Neural cell (in vitro differentiated cells): ENCODE measurements around the gene ASPDH. TPM values are rescaled to one million over a fixed set of nuclear protein-coding genes. Genes with fewer than 3 reads are reported as not detected.

Source experiments
- H2AFZ ChIP-seq: fragments of 200-600, 300-800 bp; sonication (generic), shearing (Covaris generic); 2 replicates; pipeline ENCODE4 v1.6.0; 2014; ENCODE audit warnings: low read depth, mild to moderate bottlenecking, antibody characterized with exemption, low read length, moderate library complexity
- H3F3A ChIP-seq: fragments of 200-600 bp; shearing (Covaris generic); 2 replicates; pipeline ENCODE4 v1.6.1; 2016; ENCODE audit warnings: mild to moderate bottlenecking, moderate library complexity, mixed read lengths, antibody characterized with exemption, low read length; ENCODE audit not compliant: insufficient read depth, poor library complexity, severe bottlenecking
- H3K27ac ChIP-seq: fragments of 200-600, 300-800 bp; sonication (generic), shearing (Covaris generic); 2 replicates; pipeline ENCODE4 v1.5.1; 2014; ENCODE audit warnings: mild to moderate bottlenecking, low read length, moderate library complexity
- H3K27me3 ChIP-seq: fragments of 300-800, 200-600 bp; sonication (generic), shearing (Covaris generic); 2 replicates; pipeline ENCODE4 v1.6.0; 2014; ENCODE audit warnings: mild to moderate bottlenecking, low read depth, low read length, moderate library complexity; ENCODE audit not compliant: insufficient read depth
- H3K36me3 ChIP-seq: fragments of 300-800, 200-600 bp; sonication (generic), shearing (Covaris generic); 2 replicates; pipeline ENCODE4 v1.5.1; 2014; ENCODE audit warnings: mild to moderate bottlenecking, antibody characterized with exemption, low read length, moderate library complexity; ENCODE audit not compliant: insufficient read depth
- H3K4me2 ChIP-seq: fragments of 300-800, 200-600 bp; sonication (generic), shearing (Covaris generic); 2 replicates; pipeline ENCODE4 v1.6.0; 2014; ENCODE audit warnings: mild to moderate bottlenecking, low read length
- H3K4me3 ChIP-seq: fragments of 300-800, 200-600 bp; sonication (generic), shearing (Covaris generic); 2 replicates; pipeline ENCODE4 v1.5.1; 2014; ENCODE audit warnings: mild to moderate bottlenecking, low read length, moderate library complexity
- H3K79me2 ChIP-seq: fragments of 200-600 bp; shearing (Covaris generic); replicated peaks from 2 replicates; pipeline ENCODE4 v1.6.0; 2014; ENCODE audit warnings: mild to moderate bottlenecking, low read length, moderate library complexity; ENCODE audit not compliant: insufficient read depth
- H3K9ac ChIP-seq: fragments of 300-800, 200-600 bp; sonication (generic), shearing (Covaris generic); 2 replicates; pipeline ENCODE4 v1.6.1; 2016; ENCODE audit warnings: mild to moderate bottlenecking, low read length, mixed read lengths
- H3K9me2 ChIP-seq: fragments of 200-600 bp; shearing (Covaris generic); 2 replicates; pipeline ENCODE4 v1.6.1; 2016; ENCODE audit warnings: mild to moderate bottlenecking, low read length, mixed read lengths; ENCODE audit not compliant: insufficient read depth
- H3K9me3 ChIP-seq: fragments of 200-600, 300-800 bp; sonication (generic), shearing (Covaris generic); 2 replicates; pipeline ENCODE4 v1.6.1; 2016; ENCODE audit warnings: mild to moderate bottlenecking, mixed run types, low read length, moderate library complexity, mixed read lengths
- H4K20me1 ChIP-seq: fragments of 200-600 bp; shearing (Covaris generic); 2 replicates; pipeline ENCODE4 v1.6.1; 2016; ENCODE audit warnings: mild to moderate bottlenecking, mixed run types; ENCODE audit not compliant: insufficient read depth
- EP300 ChIP-seq: fragments of 450-650 bp; conservative IDR thresholded peaks from 2 replicates; pipeline ENCODE4 v1.6.1; 2014; ENCODE audit warnings: antibody characterized with exemption, mild to moderate bottlenecking, moderate library complexity; ENCODE audit not compliant: poor library complexity, severe bottlenecking
- EZH2 ChIP-seq: fragments of 200-600, 300-800 bp; shearing (Covaris generic), sonication (generic); IDR thresholded peaks from 2 replicates; pipeline ENCODE4 v1.6.1; 2014; ENCODE audit warnings: antibody characterized with exemption, low read length, borderline replicate concordance, mild to moderate bottlenecking; ENCODE audit not compliant: insufficient read depth, poor library complexity, severe bottlenecking
- MXI1 ChIP-seq: fragments of 450-650 bp; conservative IDR thresholded peaks from 2 replicates; pipeline ENCODE4 v1.6.1; 2014; ENCODE audit warnings: antibody characterized with exemption, mild to moderate bottlenecking; ENCODE audit not compliant: poor library complexity, severe bottlenecking
- POLR2AphosphoS5 ChIP-seq: IDR thresholded peaks from 2 replicates; pipeline ENCODE4 v1.6.1; 2012
- RAD21 ChIP-seq: fragments of 450-650 bp; conservative IDR thresholded peaks from 2 replicates; pipeline ENCODE4 v1.6.1; 2014; ENCODE audit warnings: antibody characterized with exemption, mild to moderate bottlenecking, moderate library complexity
- SMC3 ChIP-seq: fragments of 450-650 bp; conservative IDR thresholded peaks from 2 replicates; pipeline ENCODE4 v1.6.1; 2014; ENCODE audit warnings: antibody characterized with exemption, mild to moderate bottlenecking, moderate library complexity; ENCODE audit not compliant: poor library complexity
- TAF1 ChIP-seq: IDR thresholded peaks from 2 replicates; pipeline ENCODE4 v1.6.1; 2012; ENCODE audit warnings: low read depth
- polyA plus RNA-seq: library from polyadenylated mRNA; depleted of rRNA; stranded (reverse); fragments of >200 nt; gene quantifications from 2 replicates; pipeline ENCODE4 v1.2.3, GENCODE V29; 2014
- TF ChIP-seq, protein P1 (sequence below): IDR thresholded peaks from 2 replicates; pipeline ENCODE4 v1.6.1; 2012; ENCODE audit warnings: borderline replicate concordance
- TF ChIP-seq, protein P2 (sequence below): fragments of 450-650 bp; IDR thresholded peaks from 2 replicates; pipeline ENCODE4 v1.5.1; 2014; ENCODE audit warnings: antibody characterized with exemption, mild to moderate bottlenecking, moderate library complexity; ENCODE audit not compliant: poor library complexity, severe bottlenecking

The ASPDH gene
- polyA plus RNA-seq, 1 donor from 2014 or later, result not detected

- Histone ChIP-seq H4K20me1 (no peaks in the 10 kb centered on the region), H3K9me3 (no peaks in the 10 kb centered on the region), H3K79me2 (peaks cover 46% of the 10 kb centered on the region), H3K27ac (no peak overlapping the region), H3K4me2 (no peak overlapping the region), H3K9ac (no peak overlapping the region), H3F3A (no peaks in the 10 kb centered on the region), H3K36me3 (peaks cover 7% of the 10 kb centered on the region), H3K27me3 (no peaks in the 10 kb centered on the region), H3K4me3 (no peak overlapping the region), H3K9me2 (no peaks in the 10 kb centered on the region), H2AFZ (no peak overlapping the region)
- no peak for TF ChIP-seq EP300
- no peak for TF ChIP-seq TAF1
- TF ChIP-seq, protein P1, sequence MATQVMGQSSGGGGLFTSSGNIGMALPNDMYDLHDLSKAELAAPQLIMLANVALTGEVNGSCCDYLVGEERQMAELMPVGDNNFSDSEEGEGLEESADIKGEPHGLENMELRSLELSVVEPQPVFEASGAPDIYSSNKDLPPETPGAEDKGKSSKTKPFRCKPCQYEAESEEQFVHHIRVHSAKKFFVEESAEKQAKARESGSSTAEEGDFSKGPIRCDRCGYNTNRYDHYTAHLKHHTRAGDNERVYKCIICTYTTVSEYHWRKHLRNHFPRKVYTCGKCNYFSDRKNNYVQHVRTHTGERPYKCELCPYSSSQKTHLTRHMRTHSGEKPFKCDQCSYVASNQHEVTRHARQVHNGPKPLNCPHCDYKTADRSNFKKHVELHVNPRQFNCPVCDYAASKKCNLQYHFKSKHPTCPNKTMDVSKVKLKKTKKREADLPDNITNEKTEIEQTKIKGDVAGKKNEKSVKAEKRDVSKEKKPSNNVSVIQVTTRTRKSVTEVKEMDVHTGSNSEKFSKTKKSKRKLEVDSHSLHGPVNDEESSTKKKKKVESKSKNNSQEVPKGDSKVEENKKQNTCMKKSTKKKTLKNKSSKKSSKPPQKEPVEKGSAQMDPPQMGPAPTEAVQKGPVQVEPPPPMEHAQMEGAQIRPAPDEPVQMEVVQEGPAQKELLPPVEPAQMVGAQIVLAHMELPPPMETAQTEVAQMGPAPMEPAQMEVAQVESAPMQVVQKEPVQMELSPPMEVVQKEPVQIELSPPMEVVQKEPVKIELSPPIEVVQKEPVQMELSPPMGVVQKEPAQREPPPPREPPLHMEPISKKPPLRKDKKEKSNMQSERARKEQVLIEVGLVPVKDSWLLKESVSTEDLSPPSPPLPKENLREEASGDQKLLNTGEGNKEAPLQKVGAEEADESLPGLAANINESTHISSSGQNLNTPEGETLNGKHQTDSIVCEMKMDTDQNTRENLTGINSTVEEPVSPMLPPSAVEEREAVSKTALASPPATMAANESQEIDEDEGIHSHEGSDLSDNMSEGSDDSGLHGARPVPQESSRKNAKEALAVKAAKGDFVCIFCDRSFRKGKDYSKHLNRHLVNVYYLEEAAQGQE, result no peak
- TF ChIP-seq EZH2, result no peak
- no peak for TF ChIP-seq MXI1
- TF ChIP-seq SMC3, result no peak
- TF ChIP-seq RAD21, result no peak
- TF ChIP-seq, protein P2, sequence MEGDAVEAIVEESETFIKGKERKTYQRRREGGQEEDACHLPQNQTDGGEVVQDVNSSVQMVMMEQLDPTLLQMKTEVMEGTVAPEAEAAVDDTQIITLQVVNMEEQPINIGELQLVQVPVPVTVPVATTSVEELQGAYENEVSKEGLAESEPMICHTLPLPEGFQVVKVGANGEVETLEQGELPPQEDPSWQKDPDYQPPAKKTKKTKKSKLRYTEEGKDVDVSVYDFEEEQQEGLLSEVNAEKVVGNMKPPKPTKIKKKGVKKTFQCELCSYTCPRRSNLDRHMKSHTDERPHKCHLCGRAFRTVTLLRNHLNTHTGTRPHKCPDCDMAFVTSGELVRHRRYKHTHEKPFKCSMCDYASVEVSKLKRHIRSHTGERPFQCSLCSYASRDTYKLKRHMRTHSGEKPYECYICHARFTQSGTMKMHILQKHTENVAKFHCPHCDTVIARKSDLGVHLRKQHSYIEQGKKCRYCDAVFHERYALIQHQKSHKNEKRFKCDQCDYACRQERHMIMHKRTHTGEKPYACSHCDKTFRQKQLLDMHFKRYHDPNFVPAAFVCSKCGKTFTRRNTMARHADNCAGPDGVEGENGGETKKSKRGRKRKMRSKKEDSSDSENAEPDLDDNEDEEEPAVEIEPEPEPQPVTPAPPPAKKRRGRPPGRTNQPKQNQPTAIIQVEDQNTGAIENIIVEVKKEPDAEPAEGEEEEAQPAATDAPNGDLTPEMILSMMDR, result no peak
- no peak for TF ChIP-seq POLR2AphosphoS5
Measured at GRCh38 chr19:50532952-50533351, 19.2 kb upstream of the ASPDH start.

DNA sequence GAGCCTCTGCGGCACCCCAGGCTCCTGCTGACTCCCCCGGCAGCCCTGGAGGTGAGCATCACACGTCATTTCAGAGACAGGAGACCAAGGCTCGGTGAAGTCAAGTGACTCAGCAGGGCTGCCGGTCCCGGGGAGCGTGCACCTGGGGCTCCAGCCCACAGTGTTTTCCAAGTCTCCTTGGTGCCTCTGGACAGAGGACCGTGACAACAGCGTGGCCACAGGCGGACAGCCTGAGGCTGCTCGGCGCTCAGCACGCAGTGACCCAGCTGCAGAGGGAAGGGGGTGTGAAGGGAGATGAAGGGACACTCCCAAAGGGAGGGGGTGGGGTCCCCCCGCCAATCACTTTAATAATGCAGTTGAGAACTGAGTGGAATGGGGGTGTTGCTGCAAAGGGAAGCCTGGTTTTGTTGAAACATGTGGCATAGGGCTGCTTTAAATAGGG, 17.5 kb upstream of the ASPDH start:
- H3K79me2 ChIP-seq, result peaks cover 34% of the 10 kb centered on the region

More for the DNA sequence above, 17.5 kb upstream of the ASPDH start:
- no peaks in the 10 kb centered on the region for H3K27me3 ChIP-seq
- no peaks in the 10 kb centered on the region for H3K9me3 ChIP-seq
- H3K36me3 ChIP-seq, result peaks cover 7% of the 10 kb centered on the region
- no peaks in the 10 kb centered on the region for H3K9me2 ChIP-seq
- H4K20me1 ChIP-seq, result no peaks in the 10 kb centered on the region
- no peak overlapping the region for H3K27ac ChIP-seq
- no peak overlapping the region for H3K4me3 ChIP-seq
- no peak overlapping the region for H3K9ac ChIP-seq
- H3K4me2 ChIP-seq, result no peak overlapping the region
- TF ChIP-seq SMC3, result no peak
- TF ChIP-seq, protein P1, result no peak
- TF ChIP-seq RAD21, result no peak
- no peak for TF ChIP-seq EZH2
- TF ChIP-seq, protein P2, result no peak
- TF ChIP-seq POLR2AphosphoS5, result no peak
- TF ChIP-seq TAF1, result no peak
- no peak for TF ChIP-seq MXI1
- TF ChIP-seq EP300, result no peak
- no peak overlapping the region for H2AFZ ChIP-seq
- H3F3A ChIP-seq, result no peaks in the 10 kb centered on the region
